ENCODE data around the gene HJV. TPM values are rescaled to one million over a fixed set of nuclear protein-coding genes. Genes with fewer than 3 reads are reported as not detected.

The HJV gene
- total RNA-seq, 4 donors from 2014 or later = 274 to 585 (median 420) TPM

GRCh38 chr1:146036241-146036964, 14.9 kb upstream of the HJV start:
- H3K36me3 ChIP-seq = no peaks in the 10 kb centered on the region
- H3K4me1 ChIP-seq = peaks cover 5 to 14% of the 10 kb centered on the region in 2 donors
- ATAC-seq (no peak), DNase-seq (no peak)
- no peaks in the 10 kb centered on the region for H3K9me3 ChIP-seq
- H3K27me3 ChIP-seq = no peaks in the 10 kb centered on the region
- H3K4me3 ChIP-seq = peak overlapping the region; percentile 67 to 87 (median 72)
- in situ Hi-C loops (cut with MboI; ENCODE audit: low sequenced_read_pairs in 4 of 4) = no loop called here
- no peak for TF ChIP-seq CTCF (IDR thresholded peaks at IDR 0.05 in 4 of 5, conservative IDR thresholded peaks at IDR 0.05 in 1 of 5)
- TF ChIP-seq POLR2A (IDR thresholded peaks at IDR 0.05) = no peak
- peak overlapping the region; percentile 88 to 93 (median 90) for H3K27ac ChIP-seq
- intact Hi-C loops (cut with DNase I; ENCODE audit: low total_unique reads) = no loop called here

GRCh38 chr1:146035048-146035423, 13.5 kb upstream of the HJV start:
- H3K9me3 ChIP-seq = no peaks in the 10 kb centered on the region
- TF ChIP-seq CTCF (IDR thresholded peaks at IDR 0.05 in 4 of 5, conservative IDR thresholded peaks at IDR 0.05 in 1 of 5) (no peak), POLR2A (IDR thresholded peaks at IDR 0.05) (no peak)
- no peaks in the 10 kb centered on the region for H3K27me3 ChIP-seq
- peak overlapping the region; percentile 10 to 93 (median 89) for H3K27ac ChIP-seq
- no peak for DNase-seq
- H3K4me1 ChIP-seq = peaks cover 5 to 16% of the 10 kb centered on the region in 2 donors
- no peak for ATAC-seq
- intact Hi-C loops (cut with DNase I; ENCODE audit: low total_unique reads) = no loop called here
- peak overlapping the region in 1 of 4 donors; percentile 25 for H3K4me3 ChIP-seq
- H3K36me3 ChIP-seq = no peaks in the 10 kb centered on the region
- in situ Hi-C loops (cut with MboI; ENCODE audit: low sequenced_read_pairs in 4 of 4) = no loop called here

GRCh38 chr1:146032631-146033219, 11.2 kb upstream of the HJV start:
- Histone ChIP-seq H3K4me3 (no peak overlapping the region), H3K27ac (peak overlapping the region; percentile 25 to 83 (median 42)), H3K4me1 (peaks cover 19 to 28% of the 10 kb centered on the region in 2 donors), H3K27me3 (no peaks in the 10 kb centered on the region), H3K36me3 (no peaks in the 10 kb centered on the region), H3K9me3 (no peaks in the 10 kb centered on the region)
- intact Hi-C loops (cut with DNase I; ENCODE audit: low total_unique reads) = no loop called here
- peak; percentile 20 to 51 (median 31) for TF ChIP-seq CTCF (IDR thresholded peaks at IDR 0.05 in 4 of 5, conservative IDR thresholded peaks at IDR 0.05 in 1 of 5)
- TF ChIP-seq POLR2A (IDR thresholded peaks at IDR 0.05) = no peak
- in situ Hi-C loops (cut with MboI; ENCODE audit: low sequenced_read_pairs in 4 of 4) = no loop called here
- ATAC-seq = no peak
- DNase-seq = no peak

GRCh38 chr1:146031476-146031875, 9.9 kb upstream of the HJV start:
- no peak for ATAC-seq
- Histone ChIP-seq H3K4me1 (peaks cover 19 to 26% of the 10 kb centered on the region in 2 donors), H3K36me3 (no peaks in the 10 kb centered on the region), H3K4me3 (no peak overlapping the region), H3K9me3 (no peaks in the 10 kb centered on the region), H3K27ac (peak overlapping the region; percentile 25 to 83 (median 42)), H3K27me3 (no peaks in the 10 kb centered on the region)
- DNase-seq = no peak
- no peak for TF ChIP-seq POLR2A (IDR thresholded peaks at IDR 0.05)
- TF ChIP-seq CTCF (IDR thresholded peaks at IDR 0.05 in 4 of 5, conservative IDR thresholded peaks at IDR 0.05 in 1 of 5) = no peak
- intact Hi-C loops (cut with DNase I; ENCODE audit: low total_unique reads) (no loop called here), in situ Hi-C loops (cut with MboI; ENCODE audit: low sequenced_read_pairs in 4 of 4) (no loop called here)
